BLaER1 (cell line): ENCODE data around the gene MORN5.

Experiments
- H3K27ac ChIP-seq: shearing (Covaris generic); formaldehyde crosslinking; 2 replicates; pipeline ENCODE4 v1.8.1; 2022
- H3K27me3 ChIP-seq: shearing (Covaris generic); formaldehyde crosslinking; 2 replicates; pipeline ENCODE4 v1.8.1; 2022
- H3K36me3 ChIP-seq: shearing (Covaris generic); formaldehyde crosslinking; 2 replicates; pipeline ENCODE4 v1.8.1; 2022
- H3K4me1 ChIP-seq: shearing (Covaris generic); formaldehyde crosslinking; 2 replicates; pipeline ENCODE4 v1.8.1; 2022
- H3K4me2 ChIP-seq: shearing (Covaris generic); formaldehyde crosslinking; 2 replicates; pipeline ENCODE4 v1.8.1; 2022
- H3K4me3 ChIP-seq: shearing (Covaris generic); formaldehyde crosslinking; 2 replicates; pipeline ENCODE4 v1.8.1; 2022
- H3K9ac ChIP-seq: shearing (Covaris generic); formaldehyde crosslinking; 2 replicates; pipeline ENCODE4 v1.8.1; 2022
- H3K9me3 ChIP-seq: shearing (Covaris generic); formaldehyde crosslinking; 2 replicates; pipeline ENCODE4 v1.8.1; 2022
- H4K20me1 ChIP-seq: shearing (Covaris generic); formaldehyde crosslinking; 2 replicates; pipeline ENCODE4 v1.8.1; 2022
- Cebpa-rat ChIP-seq: shearing (Covaris generic); IDR thresholded peaks from 2 replicates; pipeline ENCODE4 v1.8.1; 2022

Gene MORN5

GRCh38 chr9:122246666-122247065 lies 87.0 kb downstream of the MORN5 start:
- Histone ChIP-seq H3K4me2 (no peak overlapping the region), H3K27ac (no peak overlapping the region), H4K20me1 (peaks cover 30% of the 10 kb centered on the region), H3K27me3 (no peaks in the 10 kb centered on the region), H3K9me3 (no peaks in the 10 kb centered on the region), H3K4me3 (no peak overlapping the region), H3K36me3 (peaks cover 98% of the 10 kb centered on the region), H3K9ac (no peak overlapping the region), H3K4me1 (no peaks in the 10 kb centered on the region)
- no peak for TF ChIP-seq Cebpa-rat

- Histone ChIP-seq H3K27ac (no peak overlapping the region), H3K9ac (no peak overlapping the region), H3K27me3 (no peaks in the 10 kb centered on the region), H3K4me2 (no peak overlapping the region), H3K36me3 (peaks cover 98% of the 10 kb centered on the region), H3K4me1 (no peaks in the 10 kb centered on the region), H3K4me3 (no peak overlapping the region), H3K9me3 (no peaks in the 10 kb centered on the region), H4K20me1 (peaks cover 48% of the 10 kb centered on the region)
- no peak for TF ChIP-seq Cebpa-rat
These were observed 88.7 kb downstream of the MORN5 start for GRCh38 chr9:122248448-122248865.
